B cell (primary cell): ENCODE results near the gene SCARB1. TPM values are rescaled to one million over a fixed set of nuclear protein-coding genes. Genes with fewer than 3 reads are reported as not detected.

Source experiments
- ATAC-seq: fragments of 200-7000 bp; cut with Tn5 transposase; one replicate; pipeline ENCODE4 v1.10.0; 2021; ENCODE audit warnings: low read depth, mild to moderate bottlenecking, moderate number of reproducible peaks, moderate library complexity
- CTCF ChIA-PET: fragments of 350-600 bp; sonication (Branson Sonifier 250); formaldehyde crosslinking; loops from one replicate; lab custom pipeline; 2021; ENCODE audit warnings: antibody characterized with exemption, inconsistent platforms; lab: Charles Lee
- POLR2A ChIA-PET: fragments of 350-600 bp; sonication (Branson Sonifier 250); formaldehyde crosslinking; loops from one replicate; lab custom pipeline; 2021; ENCODE audit warnings: antibody characterized with exemption; lab: Charles Lee
- DNase-seq: peaks from one replicate; pipeline ENCODE4 v3.0.0; 2013
- H2AFZ ChIP-seq: 2 replicates; pipeline ENCODE4 v1.6.1; 2012; ENCODE audit warnings: mild to moderate bottlenecking, low read depth, low read length; ENCODE audit not compliant: insufficient read depth, poor library complexity, severe bottlenecking
- H3K27ac ChIP-seq, 2 donors: 1 replicate in 1 of 2; 2 replicates in 1 of 2; pipeline ENCODE4 v1.5.1; 2012 to 2013; ENCODE audit warnings: low read length in 2 of 2, mild to moderate bottlenecking in 2 of 2, moderate library complexity in 1 of 2
- H3K27me3 ChIP-seq, 4 experiments: fragments of 200-600 bp in 1 of 4; sonication (generic) in 1 of 4; replicated peaks in 1 of 4; 1 replicate in 2 of 4; 2 replicates in 2 of 4; pipeline versions ENCODE4 v1.6.1 to v1.7.0; 2013 to 2016; ENCODE audit warnings: low read length in 3 of 4, mild to moderate bottlenecking in 2 of 4, mixed read lengths in 1 of 4, moderate library complexity in 1 of 4; ENCODE audit not compliant: insufficient read depth in 4 of 4, control insufficient read depth in 3 of 4; ENCODE audit errors: control extremely low read depth in 1 of 4
- H3K36me3 ChIP-seq, 2 experiments: replicated peaks in 1 of 2; 1 replicate in 1 of 2; 2 replicates in 1 of 2; pipeline versions ENCODE4 v1.6.1 to v1.7.1; 2013; ENCODE audit warnings: low read length in 1 of 2; ENCODE audit not compliant: insufficient read depth in 2 of 2, control insufficient read depth in 1 of 2; ENCODE audit errors: control extremely low read depth in 1 of 2, extremely low read depth in 1 of 2
- H3K4me1 ChIP-seq, 2 donors: fragments of 200-600 bp in 1 of 2; sonication (generic) in 1 of 2; 1 replicate in 1 of 2; 2 replicates in 1 of 2; pipeline versions ENCODE4 v1.5.1 to v1.6.1; 2013 to 2017; ENCODE audit warnings: low read length in 2 of 2; ENCODE audit not compliant: control insufficient read depth in 2 of 2, insufficient read depth in 2 of 2
- H3K4me2 ChIP-seq: replicated peaks from 2 replicates; pipeline ENCODE3; 2012; ENCODE audit warnings: mild to moderate bottlenecking, low read depth, low read length; ENCODE audit not compliant: poor library complexity, severe bottlenecking
- H3K4me3 ChIP-seq, 5 experiments: fragments of 200-600 bp in 1 of 5; sonication (generic) in 1 of 5; 1 replicate in 3 of 5; 2 replicates in 2 of 5; pipeline versions ENCODE4 v1.5.1 to v1.7.0; 2011 to 2016; ENCODE audit warnings: low read length in 4 of 5, mild to moderate bottlenecking in 4 of 5, low read depth in 2 of 5, control low read depth in 1 of 5, moderate library complexity in 1 of 5; ENCODE audit not compliant: insufficient read depth in 1 of 5; ENCODE audit errors: control extremely low read depth in 1 of 5, extremely low read depth in 1 of 5
- H3K79me2 ChIP-seq: fragments of 200-600 bp; sonication (generic); one replicate; pipeline ENCODE4 v1.6.0; 2016; ENCODE audit warnings: low read length; ENCODE audit not compliant: control insufficient read depth, insufficient read depth
- H3K9ac ChIP-seq: fragments of 200-600 bp; sonication (generic); 2 replicates; pipeline ENCODE4 v1.6.1; 2017; ENCODE audit warnings: mild to moderate bottlenecking, low read length, moderate library complexity
- H3K9me3 ChIP-seq, 3 donors: one replicate each; pipeline versions ENCODE4 v1.6.1 to v1.7.1; 2013; ENCODE audit warnings: low read length in 2 of 3; ENCODE audit not compliant: control insufficient read depth in 2 of 3, insufficient read depth in 1 of 3; ENCODE audit errors: control extremely low read depth in 1 of 3
- H4K20me1 ChIP-seq: 2 replicates; pipeline ENCODE4 v1.6.0; 2012; ENCODE audit warnings: mild to moderate bottlenecking, low read length; ENCODE audit not compliant: insufficient read depth, control insufficient read depth, poor library complexity, severe bottlenecking
- H3K27ac Mint-ChIP-seq: one replicate; pipeline ENCODE4 v1.8.0; 2021; ENCODE audit warnings: mixed read lengths
- H3K27me3 Mint-ChIP-seq: one replicate; pipeline ENCODE4 v1.8.0; 2021; ENCODE audit warnings: mixed read lengths
- H3K4me1 Mint-ChIP-seq: one replicate; pipeline ENCODE4 v1.8.0; 2021; ENCODE audit warnings: mixed read lengths
- H3K4me3 Mint-ChIP-seq: one replicate; pipeline ENCODE4 v1.8.0; 2021; ENCODE audit warnings: mixed read lengths
- H3K9me3 Mint-ChIP-seq: one replicate; pipeline ENCODE4 v1.8.0; 2022; ENCODE audit warnings: mixed read lengths; ENCODE audit not compliant: insufficient read depth
- CTCF ChIP-seq: fragments of 200-600 bp; IDR thresholded peaks from one replicate; pipeline ENCODE4 v1.8.0; 2022; ENCODE audit warnings: antibody characterized with exemption, mild to moderate bottlenecking
- EZH2 ChIP-seq: IDR thresholded peaks from 2 replicates; pipeline ENCODE4 v1.6.1; 2012; ENCODE audit warnings: borderline replicate concordance, low read depth, mild to moderate bottlenecking, moderate library complexity, low read length; ENCODE audit not compliant: insufficient read depth, poor library complexity, severe bottlenecking
- WGBS: methylation state at CpG from one replicate; pipeline ENCODE4 v1.1.5; 2013; ENCODE audit warnings: missing lambda C conversion rate; ENCODE audit not compliant: insufficient coverage; 5-methylcytosine and 5-hydroxymethylcytosine counted together
- intact Hi-C: fragments of 100-400 bp; cut with micrococcal nuclease; formaldehyde crosslinking; loops from one replicate; pipeline ENCODE4 v1.10.0; 2022
- polyA plus RNA-seq: library from polyadenylated mRNA; depleted of rRNA; stranded (reverse); fragments of >200 nt; gene quantifications from 2 replicates; pipeline ENCODE4 v1.2.3, GENCODE V29; 2012
- total RNA-seq, 2 donors: library from RNA; stranded (reverse); fragments of 120-200 nt in 1 of 2; gene quantifications; 1 replicate in 1 of 2; 2 replicates in 1 of 2; pipeline versions ENCODE4 v1.2.3 to v1.2.4, GENCODE V29; 2013 to 2022

SCARB1 gene
- total and polyA plus RNA-seq, 2 donors (not counting 1 experiment from before 2014, with no cell fraction given) = 26.8 to 30.7 TPM

DNA sequence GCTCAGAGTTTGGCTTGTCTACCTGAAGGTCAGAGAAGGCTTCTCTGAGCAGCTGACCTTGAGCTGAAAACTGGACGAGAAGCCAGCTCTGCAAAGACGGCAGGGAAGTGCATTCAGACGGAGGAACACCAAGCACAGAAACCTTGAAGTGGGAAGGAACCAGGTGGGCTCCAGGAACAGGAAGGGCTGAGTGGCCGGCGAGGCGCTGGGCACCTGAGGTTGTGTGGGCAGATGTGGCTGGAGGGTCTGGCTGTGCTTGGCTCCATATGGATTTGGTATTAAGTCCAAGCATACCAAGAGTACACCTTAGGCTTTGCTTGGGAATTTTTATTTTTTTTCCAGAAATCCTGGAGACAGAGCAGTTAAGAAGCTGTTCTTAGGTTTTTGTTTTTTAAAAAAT lies 130.6 kb downstream of the SCARB1 start:
- Histone ChIP-seq H3K4me1 (no peaks in the 10 kb centered on the region), H3K9ac (no peak overlapping the region), H2AFZ (no peak overlapping the region), H4K20me1 (no peaks in the 10 kb centered on the region), H3K27me3 (peaks cover 0 to 3% (median 0%) of the 10 kb centered on the region in 4 experiments), H3K4me2 (no peak overlapping the region), H3K4me3 (no peak overlapping the region), H3K9me3 (peaks cover 0 to 30% (median 0%) of the 10 kb centered on the region in 3 donors), H3K27ac (no peak overlapping the region), H3K79me2 (no peaks in the 10 kb centered on the region), H3K36me3 (no peaks in the 10 kb centered on the region)
- DNase-seq (no peak), ATAC-seq (no peak)
- H3K4me3 Mint-ChIP-seq = no peak overlapping the region
- TF ChIP-seq EZH2 = no peak
- no peak for TF ChIP-seq CTCF
- H3K4me1 Mint-ChIP-seq = no peaks in the 10 kb centered on the region
- H3K9me3 Mint-ChIP-seq = peaks cover 3% of the 10 kb centered on the region
- POLR2A ChIA-PET = no interaction called here
- intact Hi-C loops = no loop called here
- no peak overlapping the region for H3K27ac Mint-ChIP-seq
- peaks cover 9% of the 10 kb centered on the region for H3K27me3 Mint-ChIP-seq
- CTCF ChIA-PET = no interaction called here
- 88% methylated on average over 6 of the region's 6 CpGs for WGBS

- peaks cover 0 to under 1% of the 10 kb centered on the region in 2 donors for H3K4me1 ChIP-seq
- no peak overlapping the region for H3K4me2 ChIP-seq
- no peak for ATAC-seq
Measured at GRCh38 chr12:124732275-124733075, 131.2 kb downstream of the SCARB1 start.

More at GRCh38 chr12:124732275-124733075, 131.2 kb downstream of the SCARB1 start:
- 91% methylated on average over 17 of the region's 17 CpGs for WGBS
- H3K36me3 ChIP-seq = no peaks in the 10 kb centered on the region
- POLR2A ChIA-PET = no interaction called here
- H3K9ac ChIP-seq = no peak overlapping the region
- no peak overlapping the region for H2AFZ ChIP-seq
- H3K27ac Mint-ChIP-seq = no peak overlapping the region
- H4K20me1 ChIP-seq = no peaks in the 10 kb centered on the region
- peaks cover 0 to 3% (median 0%) of the 10 kb centered on the region in 4 experiments for H3K27me3 ChIP-seq
- H3K27me3 Mint-ChIP-seq = peaks cover 6% of the 10 kb centered on the region
- no peak overlapping the region for H3K4me3 Mint-ChIP-seq
- peaks cover 0 to 28% (median 0%) of the 10 kb centered on the region in 3 donors for H3K9me3 ChIP-seq
- no peak for DNase-seq
- no peaks in the 10 kb centered on the region for H3K79me2 ChIP-seq
- no peak overlapping the region for H3K4me3 ChIP-seq
- TF ChIP-seq EZH2 (no peak), CTCF (no peak)
- H3K27ac ChIP-seq = no peak overlapping the region
- CTCF ChIA-PET = no interaction called here
- intact Hi-C loops = no loop called here
- peaks cover 3% of the 10 kb centered on the region for H3K9me3 Mint-ChIP-seq
- H3K4me1 Mint-ChIP-seq = peaks cover under 1% of the 10 kb centered on the region
